PC-3 (cell line): ENCODE measurements around the gene SPCS3.
"Not testable (repeated sequence)": the region's sequence is repeated elsewhere in the genome, so short reads cannot be mapped to it uniquely, and the experiment has no call there.

Source experiments
- CTCF ChIP-seq: fragments of 300-600 bp; sonication (generic); conservative IDR thresholded peaks from 2 replicates; pipeline ENCODE4 v1.5.1; 2017; ENCODE audit warnings: antibody characterized with exemption, low read depth, mild to moderate bottlenecking, low read length
- EZH2phosphoT487 ChIP-seq: fragments of 300-600 bp; sonication (generic); IDR thresholded peaks from 2 replicates; pipeline ENCODE4 v1.6.1; 2018; ENCODE audit warnings: mild to moderate bottlenecking, antibody characterized with exemption, low read length, borderline replicate concordance

DNA sequence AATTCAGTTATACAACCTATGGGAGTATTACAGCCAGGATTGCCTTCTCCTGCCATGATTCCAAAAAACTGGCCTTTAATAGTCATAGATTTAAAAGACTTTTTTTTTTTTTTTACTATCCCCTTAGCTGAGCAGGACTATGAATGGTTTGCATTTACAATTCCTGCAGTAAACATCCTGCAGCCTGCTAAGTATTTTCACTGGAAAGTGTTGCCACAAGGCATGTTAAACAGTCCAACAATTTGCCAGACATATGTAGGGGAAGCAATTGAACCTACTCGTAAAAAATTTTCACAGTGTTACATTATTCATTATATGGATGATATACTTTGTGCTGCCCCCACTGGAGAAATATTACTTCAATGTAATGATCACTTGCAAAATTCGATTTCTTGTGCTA is 27.1 kb downstream of the SPCS3 start:
- TF ChIP-seq CTCF, EZH2phosphoT487: not testable (repeated sequence)
